GM12801 (cell line): ENCODE results near the gene THSD7A.

Source experiments
- TF ChIP-seq, protein P1 (sequence below): IDR thresholded peaks from one replicate; pipeline ENCODE4 v1.5.1; 2011; ENCODE audit warnings: control low read depth; ENCODE audit not compliant: insufficient read length; ENCODE audit errors: extremely low read depth

The THSD7A gene

DNA sequence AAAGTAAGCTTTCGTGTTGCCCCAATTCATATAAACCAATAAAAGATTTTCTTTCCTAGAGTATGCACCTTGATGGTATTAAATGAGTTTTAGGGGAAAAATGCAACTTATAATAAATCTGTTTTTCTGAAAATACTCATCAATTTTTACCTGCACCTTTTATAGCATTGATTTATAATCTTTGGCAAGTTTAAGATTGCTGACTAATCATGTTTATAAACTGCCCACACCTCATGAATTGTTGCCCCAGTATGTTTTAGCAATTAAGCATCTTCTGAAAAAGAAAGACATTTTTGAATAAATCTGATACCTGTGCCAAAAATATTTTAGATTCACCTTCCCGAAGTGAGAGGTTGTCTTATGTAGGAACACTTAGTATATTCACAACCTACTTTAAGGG is 420.0 kb downstream of the THSD7A start:
- TF ChIP-seq, protein P1, sequence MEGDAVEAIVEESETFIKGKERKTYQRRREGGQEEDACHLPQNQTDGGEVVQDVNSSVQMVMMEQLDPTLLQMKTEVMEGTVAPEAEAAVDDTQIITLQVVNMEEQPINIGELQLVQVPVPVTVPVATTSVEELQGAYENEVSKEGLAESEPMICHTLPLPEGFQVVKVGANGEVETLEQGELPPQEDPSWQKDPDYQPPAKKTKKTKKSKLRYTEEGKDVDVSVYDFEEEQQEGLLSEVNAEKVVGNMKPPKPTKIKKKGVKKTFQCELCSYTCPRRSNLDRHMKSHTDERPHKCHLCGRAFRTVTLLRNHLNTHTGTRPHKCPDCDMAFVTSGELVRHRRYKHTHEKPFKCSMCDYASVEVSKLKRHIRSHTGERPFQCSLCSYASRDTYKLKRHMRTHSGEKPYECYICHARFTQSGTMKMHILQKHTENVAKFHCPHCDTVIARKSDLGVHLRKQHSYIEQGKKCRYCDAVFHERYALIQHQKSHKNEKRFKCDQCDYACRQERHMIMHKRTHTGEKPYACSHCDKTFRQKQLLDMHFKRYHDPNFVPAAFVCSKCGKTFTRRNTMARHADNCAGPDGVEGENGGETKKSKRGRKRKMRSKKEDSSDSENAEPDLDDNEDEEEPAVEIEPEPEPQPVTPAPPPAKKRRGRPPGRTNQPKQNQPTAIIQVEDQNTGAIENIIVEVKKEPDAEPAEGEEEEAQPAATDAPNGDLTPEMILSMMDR = no peak

DNA sequence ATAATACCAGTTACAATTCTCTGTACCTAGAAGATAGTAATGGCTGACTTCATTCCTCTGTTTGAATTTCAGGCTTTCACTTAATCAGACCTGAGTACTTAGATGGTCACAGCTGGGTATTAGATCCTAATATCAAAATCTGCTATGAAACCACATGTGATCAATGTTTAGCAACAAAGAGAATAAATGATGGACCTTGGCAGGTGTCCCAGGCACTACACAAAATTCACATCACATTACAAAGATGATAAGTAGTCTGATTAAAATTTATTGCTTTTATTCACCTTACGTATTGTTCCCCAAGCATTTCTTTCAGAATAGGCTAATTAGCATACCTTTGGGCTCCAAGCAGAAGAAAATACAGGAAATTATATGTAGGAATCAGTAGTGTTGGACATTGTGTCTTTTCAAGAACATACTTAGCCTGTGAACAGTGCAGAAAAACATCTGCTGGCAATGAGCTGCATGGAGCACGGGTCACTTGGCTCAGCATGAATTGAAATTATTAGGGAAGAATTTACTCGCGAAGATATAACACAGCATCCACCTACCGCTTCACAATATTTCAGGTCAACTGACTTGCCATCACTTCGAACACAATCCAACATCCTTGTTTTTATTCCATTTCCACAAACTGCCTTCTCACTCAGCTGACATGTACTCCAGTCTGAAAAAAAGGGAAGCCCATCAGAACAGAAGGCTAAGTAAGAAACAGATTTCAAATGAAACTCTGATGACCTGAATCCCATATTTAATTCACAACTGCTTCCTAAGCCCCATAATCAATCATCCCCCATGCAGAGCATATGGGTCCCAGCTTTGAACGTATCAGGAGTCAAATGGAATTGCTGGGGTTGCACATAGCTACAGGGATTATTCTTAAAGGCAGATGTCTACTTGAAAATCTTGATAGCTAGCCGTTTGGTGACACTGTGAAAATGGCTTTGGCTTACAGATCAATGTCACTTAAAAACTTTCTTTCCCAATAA is 421.0 kb downstream of the THSD7A start:
- TF ChIP-seq, protein P1 = no peak

DNA sequence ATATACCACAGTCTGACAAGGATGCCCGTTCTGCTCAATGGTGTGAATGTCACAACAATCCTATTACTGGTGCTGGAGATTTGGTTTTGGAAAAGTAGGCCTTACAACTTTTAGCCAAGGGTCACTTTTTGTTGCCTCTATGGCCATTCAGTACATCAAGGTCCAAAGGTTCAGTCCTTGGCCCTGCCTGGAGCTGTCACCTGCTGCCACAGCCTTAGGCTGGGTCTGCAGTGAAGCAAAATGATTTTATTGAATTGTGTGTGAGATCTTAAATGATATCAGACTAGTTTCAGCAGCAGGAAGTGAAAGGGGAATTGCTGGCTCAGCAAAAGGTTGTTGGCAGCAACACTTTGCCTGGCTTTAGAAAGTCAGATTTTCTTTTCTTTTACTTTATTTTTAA is 427.6 kb downstream of the THSD7A start:
- TF ChIP-seq, protein P1 = no peak

DNA sequence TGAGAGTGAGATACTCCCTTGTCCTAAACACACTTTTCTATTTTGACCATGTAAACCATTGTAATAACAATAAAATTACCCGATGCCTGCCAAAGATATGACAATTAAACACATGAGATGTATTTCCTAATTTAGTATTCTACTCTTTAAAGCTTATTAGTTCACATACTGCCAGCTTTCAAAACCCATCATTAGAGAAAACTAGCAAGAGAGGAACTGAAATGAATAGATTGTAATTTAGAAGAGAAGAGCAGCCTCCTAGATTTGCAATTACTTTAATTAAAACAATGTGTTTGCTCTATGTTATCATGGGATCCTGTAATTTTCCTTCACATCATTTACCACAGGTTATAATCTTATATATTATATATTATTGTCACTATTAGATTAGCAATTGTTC is 428.2 kb downstream of the THSD7A start:
- TF ChIP-seq, protein P1 = no peak

DNA sequence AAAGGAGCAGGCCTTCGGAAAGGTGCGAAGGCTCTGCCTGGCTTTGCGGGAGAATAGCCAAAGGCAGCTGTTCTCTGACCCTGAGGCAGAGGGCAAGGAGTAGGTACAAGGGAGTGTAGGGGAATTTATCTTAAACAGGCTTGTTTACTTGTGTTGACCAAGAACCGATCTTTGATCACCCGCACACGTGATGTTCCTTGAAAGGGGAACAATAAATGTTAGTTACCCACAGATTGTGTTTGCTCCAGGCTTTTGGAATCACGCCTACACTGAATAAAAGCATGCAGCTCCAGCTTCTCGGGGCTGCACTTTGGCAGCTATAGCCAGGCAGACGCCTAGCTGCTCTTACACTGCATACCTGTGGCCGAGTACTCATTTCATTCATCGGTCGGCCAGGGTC is 437.6 kb downstream of the THSD7A start:
- TF ChIP-seq, protein P1 = no peak

DNA sequence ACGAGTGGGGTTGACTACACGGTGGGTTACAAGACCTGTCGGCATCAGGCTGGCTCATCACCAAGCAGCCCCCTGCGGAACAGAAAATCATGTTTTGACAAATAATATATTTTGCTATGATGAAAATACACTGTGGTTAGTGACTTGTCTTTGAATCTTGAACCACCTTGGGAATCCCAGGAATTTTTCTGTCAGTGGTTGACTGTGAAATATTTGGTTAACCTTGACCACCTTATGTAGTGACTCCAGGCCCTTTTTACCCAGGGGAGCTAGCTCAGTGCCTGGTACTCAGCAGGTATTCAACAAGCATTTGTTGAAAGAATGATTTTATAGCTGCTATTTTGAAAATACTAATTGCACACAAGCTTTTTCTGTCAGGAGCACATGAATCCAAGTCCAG is 452.4 kb downstream of the THSD7A start:
- TF ChIP-seq, protein P1 = no peak

DNA sequence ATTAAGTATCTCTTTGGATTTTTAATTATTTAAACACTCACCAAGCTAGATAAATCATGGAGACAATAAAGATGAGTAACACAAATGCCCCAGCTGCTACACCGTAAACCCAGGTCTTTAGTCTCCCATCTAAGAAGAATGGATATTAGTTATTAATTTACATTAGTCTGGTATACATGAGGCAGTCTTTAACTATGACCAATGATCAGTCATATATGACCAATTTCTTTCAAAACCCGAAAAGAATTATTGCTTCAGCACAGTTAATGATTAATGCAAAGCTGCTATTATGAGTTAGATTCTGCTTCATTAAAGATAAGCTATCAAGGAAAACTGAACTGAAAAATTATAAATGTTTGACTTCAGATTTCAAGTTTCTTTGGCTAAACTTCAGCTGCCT is 455.5 kb downstream of the THSD7A start:
- TF ChIP-seq, protein P1 = no peak
